SIG-M5 treated with dmso at 0.1 percent for 504 hours (cell line): Measurements from ENCODE around the gene AGXT.

Source experiments
- DNase-seq: peaks from one replicate; lab custom pipeline; 2025; ENCODE audit not compliant: unreplicated experiment; lab: John Stamatoyannopoulos, UW

The AGXT gene

DNA sequence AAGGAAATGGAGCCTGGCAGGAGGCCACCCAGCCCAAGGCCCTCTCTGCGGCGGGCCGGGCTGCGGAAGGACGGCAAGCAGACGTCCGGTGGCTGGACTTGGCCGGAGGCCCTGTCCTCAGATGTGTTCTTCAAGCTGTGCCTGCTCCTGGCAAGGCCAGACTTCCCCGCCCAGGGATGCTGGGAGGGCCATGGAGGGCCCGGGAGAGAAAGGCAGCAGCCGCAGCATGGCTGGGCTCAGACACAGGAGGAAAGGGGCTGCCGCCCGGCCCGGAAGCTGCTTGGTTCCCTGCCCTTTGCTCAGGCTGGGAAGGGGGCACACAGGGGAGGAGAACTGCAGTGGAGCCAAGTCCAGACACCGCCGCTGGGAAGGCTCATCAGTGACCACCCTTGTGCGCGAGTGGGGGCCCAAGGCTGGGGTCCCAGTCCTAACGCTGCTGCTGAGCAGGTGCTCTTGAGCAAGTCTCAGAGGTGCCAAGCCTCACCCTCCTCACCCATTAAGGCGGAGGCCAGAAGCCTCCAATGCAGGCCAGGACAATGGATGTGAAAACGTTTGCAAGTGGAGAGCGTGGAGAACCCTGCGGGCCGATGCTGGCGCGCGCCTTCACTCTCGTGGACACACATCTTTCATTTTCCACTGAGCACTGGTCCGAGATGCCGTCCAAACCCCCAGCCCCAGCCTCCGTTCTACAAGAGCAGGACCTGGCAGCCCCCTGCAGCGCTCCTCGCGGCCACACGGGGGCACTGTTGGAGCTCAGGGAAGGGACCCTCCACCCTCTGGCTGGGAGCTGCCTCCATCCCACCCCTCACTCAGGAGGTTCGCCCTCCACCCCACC lies 45.4 kb downstream of the AGXT start:
- peak; percentile 10 for DNase-seq

DNA sequence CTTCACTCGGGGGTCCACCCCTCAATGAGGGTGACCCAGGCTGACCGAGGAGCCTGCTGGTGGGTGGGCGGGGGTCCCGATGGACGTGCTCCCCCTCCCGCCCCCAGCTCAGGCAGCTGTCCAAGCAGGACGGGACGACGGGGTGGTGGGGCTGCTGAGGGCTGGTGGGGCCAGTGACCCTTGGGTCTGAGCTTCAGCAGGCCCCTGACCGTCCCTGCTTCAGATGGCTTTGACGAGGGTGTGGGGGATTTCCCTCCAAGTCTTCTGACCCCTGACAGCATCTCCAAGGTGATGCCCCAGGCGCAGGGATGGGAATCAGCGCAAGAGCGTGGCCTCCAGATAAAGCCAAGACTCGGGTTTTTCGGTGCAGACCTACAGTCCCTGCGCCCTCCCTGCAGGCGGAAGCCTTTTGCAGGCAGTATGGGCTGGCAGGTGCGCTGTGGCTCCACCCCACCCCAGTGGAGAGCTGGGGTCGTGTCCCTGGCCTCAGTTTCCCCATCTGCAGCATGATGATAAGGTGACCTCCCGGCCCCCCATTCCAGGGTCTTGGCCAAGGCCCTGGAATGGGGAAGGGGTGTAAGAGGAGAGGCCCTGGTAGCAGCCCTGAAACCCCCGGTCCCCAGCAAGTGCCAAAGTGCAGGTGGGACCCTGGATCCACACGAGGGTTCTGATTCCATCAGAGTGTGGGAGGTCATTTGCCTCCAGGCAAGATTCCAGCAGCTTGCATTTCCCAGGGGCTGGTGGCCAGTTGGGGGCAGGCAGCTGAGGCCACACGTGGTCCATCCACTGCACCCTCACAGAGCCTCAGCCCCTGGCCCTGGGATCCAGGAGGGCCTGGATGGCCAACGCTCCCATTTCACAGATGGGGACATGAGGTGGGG lies 46.3 kb downstream of the AGXT start:
- DNase-seq, result no peak

DNA sequence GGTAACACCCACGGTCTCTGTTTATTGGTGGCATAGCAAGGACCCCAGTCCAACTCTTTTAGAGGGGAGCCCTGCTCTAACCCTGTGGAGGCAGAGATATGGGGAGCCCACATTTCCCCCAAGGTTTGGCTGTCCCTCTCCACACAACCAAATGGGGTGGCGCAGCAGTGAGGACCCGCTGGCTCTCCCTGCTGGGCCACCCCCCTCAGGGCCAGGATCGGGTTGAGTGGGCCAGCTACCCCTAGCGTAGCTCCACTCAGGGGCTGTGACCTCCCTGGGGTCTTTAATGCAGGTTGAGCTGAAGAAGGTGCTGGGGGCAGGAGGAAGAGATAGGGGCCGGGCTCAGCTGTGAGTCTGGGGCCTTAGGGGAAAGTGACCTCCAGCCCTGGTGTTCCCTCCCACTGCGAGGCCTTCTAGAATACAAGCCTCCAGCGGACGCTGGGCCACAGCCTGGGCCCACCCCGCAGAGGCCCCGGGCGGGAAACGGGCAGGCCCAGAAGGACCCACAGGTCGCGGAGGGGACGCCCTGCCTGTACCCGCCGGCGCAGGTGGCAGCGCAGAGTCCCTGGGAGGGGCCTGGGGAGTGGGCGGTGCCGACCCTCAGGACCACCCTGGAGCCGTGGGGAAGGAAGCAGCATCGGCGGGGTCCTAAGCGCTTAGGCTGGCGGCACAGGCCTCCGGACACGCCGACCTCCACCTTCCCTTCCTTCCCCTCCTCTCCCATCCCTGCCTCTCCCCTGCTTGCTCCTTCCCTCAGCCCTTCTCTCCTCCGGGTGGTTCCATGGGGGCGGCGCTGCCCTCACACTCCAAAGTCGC lies 47.1 kb downstream of the AGXT start:
- no peak for DNase-seq

DNA sequence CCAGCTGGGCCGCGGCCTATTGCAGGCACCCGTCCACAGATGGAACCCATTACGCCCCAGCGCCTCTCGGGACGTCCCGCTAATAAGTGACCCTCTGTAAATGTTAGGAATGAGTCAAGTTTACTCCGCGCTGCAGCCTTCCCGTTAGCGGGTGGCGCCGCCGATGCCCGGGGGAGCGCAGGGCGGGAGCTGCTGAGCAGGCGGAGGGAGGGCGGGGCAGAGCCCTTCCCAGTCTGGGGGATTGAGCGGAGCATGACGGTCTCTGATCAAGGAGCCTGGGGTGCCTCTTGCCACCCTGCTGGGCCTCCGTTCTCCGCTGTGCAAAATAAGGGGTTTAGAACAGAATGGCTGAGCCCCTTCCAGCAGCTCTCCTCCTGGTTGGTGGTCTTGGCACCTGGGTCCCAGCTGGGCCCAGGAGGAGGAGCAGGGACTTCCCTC lies 48.0 kb downstream of the AGXT start:
- no peak for DNase-seq

DNA sequence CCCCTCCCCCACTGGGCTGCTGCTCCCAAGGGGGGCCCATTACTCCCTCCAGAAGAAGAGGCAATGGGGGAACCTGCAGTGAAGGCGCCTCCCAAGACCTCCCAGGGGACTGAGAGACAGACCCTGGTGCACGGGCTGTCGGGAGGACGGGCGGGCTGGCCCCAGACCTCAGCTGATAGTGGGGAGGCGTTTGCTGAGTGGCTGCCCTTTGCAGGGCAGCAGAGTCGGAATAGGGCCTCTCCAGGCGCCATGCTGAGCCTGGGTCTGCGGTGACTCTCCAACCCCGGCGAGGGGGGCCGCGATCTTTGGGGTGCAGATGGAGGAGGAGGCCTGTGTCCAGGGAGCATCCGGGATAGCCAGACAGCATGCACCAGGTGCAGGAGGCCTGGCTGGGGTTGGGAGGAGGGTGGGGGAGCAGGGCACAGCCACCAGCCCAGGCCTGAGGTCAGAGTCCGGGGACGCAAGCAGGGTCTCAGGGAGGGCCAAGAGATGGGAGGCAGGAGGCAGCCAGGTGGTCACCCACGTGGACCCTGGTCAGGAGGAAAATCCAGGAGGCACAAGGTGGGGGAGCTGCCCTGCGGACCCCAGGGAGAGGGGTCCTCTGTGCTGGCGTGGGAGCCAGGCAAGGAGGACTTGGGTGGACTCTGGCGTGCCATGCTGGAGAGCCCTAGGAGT lies 48.5 kb downstream of the AGXT start:
- DNase-seq, result no peak

DNA sequence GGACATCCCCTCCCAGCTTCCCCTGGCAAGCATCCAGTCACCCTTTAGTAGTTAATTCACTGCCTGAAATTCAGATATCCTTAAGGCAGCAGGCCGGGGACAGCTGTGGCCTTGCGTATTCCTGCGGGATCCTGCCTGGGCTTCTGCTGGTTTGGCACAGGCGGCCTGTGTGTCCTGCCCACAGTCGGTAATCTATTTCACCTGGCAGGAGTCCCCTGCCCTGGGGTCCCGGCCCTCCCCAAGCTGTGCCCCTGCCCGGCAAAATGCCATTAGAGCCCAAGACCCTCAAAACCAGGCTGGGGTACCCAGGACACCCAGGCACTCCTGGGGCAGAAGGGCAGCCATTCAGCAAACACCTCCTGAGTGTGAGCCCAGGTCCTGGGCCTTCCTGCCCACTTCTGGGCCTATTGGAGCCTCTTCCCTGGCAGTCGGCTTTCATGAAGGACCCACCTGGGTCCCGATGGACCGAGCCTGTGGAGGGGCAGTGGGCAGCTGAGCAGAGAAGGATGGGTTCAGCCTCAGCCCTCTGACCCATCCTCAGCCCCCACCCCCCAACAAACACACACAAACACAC lies 49.1 kb downstream of the AGXT start:
- DNase-seq, result no peak

DNA sequence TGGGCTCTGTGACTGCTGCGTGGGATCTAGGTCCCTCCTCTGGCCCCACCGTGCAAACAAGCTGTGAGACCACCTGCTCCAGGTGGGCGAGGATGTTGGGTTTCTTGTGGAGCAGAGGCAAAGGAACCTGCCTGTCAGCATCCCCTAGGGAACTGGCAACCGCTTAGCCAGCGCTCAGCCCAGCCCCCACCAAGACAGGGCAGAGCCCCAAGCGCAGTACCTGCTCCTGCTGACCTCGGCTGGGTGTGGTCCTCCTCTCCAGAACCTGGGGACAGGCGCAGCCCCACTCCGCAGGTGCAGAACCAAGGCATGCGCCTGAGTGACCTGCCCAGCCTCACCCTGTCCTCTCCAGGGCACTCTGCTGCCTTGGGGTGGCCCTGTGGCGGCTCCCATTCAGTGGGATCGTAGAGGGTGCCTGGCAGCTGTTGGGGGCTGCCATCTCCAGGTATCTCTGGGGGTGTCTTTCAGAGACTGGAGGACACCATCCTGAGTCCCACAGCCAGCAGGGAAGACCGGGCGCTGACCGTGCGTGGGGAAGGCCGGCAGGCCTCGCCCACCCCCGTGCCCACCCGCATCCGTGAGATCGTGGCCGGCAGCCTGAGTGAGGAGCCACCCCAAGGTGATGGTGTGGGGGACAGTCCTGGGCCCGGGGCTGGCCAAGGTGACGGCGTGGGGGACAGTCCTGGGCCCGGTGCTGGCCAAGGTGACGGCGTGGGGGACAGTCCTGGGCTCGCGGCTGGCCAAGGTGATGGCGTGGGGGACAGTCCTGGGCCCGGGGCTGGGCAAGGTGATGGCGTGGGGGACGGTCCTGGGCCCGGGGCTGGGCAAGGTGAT lies 49.9 kb downstream of the AGXT start:
- no peak for DNase-seq

DNA sequence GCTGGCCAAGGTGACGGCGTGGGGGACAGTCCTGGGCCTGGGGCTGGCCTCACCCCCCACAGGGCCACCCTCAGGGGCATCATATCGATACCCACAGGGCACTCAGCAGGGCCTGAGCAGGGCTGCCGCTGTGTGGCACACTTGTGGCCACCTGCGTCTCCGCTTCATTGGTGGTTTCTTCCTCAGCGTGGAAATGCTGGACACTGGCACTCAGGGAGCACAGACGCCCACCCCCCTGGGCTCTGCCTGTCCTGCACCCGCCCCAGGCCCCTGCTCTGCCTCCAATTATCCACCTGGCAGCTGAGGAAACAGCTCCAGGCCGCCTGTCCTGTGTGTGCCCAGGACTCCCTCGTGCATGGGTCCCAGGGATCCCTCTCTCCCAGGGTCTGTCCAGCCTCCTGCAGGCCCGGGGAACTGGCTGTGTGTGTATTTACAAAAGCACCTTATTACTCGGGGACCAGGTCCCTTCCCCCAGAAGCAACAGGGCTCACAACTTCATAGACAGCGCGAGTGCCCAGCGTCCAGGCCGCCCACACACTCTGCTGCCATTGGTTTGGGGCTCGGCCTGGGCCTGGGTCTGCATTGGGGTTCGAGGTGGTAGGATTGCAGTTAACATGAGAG lies 50.6 kb downstream of the AGXT start:
- DNase-seq, result no peak

DNA sequence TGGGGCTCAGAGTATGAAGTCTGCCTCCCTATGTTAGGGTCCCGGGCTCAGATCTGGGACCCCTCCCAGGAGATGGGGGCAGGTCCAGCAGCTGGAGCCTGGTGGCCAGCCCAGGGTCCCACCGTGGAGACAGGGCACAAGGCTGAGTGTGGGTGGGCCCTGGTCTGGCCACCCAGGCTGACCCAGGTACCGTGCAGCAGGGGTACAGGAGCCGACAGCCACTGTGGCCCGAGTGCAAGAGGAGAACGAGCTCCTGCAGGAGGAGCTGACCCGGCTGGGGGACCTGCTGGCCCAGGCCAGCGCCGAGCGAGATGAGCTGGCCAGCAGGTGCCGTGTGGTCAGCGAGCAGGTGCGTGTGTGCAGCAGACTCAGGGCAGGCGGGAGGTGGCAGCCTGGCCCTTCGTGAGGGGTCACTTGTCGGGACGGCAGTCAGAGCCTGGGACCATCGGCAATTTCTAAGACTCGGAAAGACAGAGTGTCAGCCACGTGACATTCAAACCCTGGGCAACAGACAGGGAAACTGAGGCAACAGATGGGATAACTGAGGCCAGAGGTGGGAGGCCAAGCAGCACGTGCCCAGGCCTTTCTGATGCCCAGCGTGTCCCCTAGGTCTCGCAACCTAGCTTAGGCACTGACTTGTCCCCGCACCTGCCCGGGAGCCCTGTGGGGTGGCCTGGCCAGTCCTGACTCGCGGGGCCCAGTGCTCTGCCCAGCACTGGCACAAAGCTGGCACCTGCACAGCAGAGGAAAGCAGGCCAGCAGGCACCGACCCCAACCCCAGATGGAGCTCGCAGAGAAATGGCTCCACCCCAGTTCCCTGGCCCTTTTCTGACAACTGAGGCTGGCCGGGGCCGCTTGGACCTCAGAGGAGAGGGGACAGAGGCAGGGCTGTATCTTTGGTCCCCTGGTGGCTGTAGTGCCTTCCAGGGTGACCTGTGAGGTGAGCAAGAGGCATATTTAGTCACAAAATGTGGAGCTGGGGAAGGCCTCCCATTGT lies 51.5 kb downstream of the AGXT start:
- DNase-seq, result no peak

DNA sequence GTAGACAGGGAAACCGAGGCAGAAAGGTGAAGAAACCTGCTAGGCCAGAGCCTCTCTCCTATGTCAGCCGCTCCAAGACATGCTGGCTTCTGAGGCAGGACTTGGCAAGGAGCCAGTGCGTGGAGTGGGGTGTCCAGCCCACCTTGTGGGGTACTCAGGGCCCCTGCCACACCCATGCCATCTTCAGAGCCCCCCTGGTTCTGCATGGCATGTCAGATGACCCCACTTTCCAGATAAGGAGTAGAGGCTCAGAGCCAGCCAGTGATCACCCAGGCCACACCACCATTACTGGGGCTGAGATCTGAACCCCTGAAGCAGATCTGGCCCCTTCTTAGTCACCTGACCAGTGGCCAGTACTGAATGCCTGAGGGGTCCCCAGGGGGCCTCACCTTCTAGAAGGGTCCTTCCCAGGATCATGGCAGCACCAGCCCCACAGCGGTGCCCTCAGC lies 52.2 kb downstream of the AGXT start:
- DNase-seq, result no peak

DNA sequence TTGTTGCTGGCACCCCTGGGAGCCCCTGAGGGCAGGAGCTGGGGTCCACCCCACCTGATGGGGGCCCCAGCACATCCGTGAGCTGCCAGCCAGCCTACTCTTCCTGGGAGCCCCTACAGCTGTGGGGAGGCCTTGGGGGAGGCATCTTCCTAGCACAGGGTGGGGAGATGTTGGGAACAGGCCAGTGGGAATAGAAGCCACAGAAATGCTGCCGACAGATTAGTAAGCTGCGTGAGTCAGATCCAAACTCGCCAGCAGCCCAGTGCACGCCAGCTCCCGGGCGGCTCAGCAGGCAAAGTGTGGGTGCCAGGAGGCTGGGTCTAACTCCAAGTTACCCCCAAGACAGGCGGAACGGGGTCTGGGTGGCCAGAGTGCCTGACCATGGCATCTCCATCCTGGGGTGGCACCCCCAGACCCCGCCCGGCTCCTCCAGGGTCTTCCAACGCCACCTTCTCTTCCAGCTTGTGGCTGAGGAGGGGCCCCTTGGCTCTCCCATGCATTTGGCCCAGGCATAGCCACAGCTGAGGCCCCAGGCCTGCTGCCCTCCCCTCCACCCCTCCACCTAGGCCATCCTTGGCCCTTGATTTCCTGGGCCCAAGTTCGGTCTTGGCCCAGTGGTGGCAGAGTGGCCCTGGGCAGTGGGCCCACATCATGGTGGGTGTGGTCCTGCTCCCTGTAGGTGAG lies 52.8 kb downstream of the AGXT start:
- DNase-seq, result no peak

DNA sequence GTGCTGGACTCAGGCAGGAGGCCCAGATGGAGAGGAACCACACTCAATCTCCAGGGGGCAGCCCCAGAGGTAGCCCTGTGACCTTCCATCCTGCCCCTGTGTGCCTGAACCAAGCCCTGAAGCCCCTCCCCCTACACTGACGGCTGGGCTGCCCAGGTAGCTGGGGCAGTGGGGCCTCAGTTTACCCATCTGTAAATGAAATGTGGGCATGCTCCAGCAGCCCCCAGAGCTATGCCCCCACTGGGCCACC lies 53.3 kb downstream of the AGXT start:
- DNase-seq, result no peak

DNA sequence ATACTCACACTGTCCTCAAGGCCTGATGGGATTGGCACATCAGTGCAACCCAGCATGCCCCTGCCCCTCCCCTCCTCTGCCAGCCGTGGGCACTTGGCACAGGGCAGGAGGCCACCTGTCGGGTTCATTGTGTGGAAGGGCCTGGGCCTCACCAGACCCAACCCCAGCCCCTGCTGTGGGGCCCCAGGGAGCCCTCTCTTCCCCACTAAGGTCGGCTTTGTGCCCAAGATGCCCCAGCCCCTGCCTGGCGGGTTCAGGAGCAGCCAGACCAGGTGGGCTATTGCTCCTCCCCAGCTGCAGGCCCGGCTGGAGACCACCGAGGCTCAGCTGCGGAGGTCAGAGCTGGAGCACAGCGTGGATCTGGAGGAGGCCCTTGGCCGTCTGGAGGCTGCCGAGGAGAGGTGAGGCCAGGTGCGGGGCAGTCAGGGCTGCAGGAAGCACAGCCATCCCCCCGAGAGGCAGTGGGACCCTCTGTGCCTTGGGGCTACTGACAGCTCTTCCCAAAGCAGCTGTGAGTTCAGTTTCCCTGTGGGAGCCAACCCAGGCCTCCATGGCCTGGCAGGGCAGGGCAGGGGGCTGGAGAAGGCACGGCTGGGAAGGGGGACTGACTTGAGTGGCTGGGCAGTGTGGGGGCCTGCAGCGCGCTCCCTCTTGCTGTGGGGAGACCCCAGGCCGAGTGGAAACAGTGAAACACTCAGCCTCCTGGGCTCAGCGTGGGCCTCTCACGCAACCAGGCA lies 53.8 kb downstream of the AGXT start:
- no peak for DNase-seq

DNA sequence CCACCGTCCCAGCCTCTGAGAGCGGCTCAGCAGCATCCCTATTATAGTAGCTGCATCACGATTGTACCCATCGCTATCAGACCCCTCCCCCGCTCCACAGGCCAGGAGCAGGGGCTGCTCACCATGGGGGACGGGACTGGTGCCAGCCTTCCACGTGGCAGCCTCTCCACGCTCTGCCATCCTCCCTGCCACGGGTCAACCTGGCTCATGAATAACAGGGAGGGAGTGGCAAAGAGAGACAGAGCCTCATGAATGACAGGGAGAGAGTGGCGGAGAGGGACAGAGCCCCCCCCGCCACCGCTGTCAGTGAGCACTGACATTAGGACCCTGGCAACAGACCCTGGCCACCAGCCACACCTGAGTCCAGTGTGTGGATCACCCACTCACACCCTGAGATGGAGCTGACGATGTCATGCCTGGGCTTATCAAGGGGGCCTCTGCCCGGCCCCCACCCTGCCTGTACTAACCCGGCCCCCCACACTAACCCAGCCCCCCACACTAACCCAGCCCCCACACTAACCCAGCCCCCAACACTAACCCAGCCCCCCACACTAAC lies 54.4 kb downstream of the AGXT start:
- DNase-seq, result no peak

DNA sequence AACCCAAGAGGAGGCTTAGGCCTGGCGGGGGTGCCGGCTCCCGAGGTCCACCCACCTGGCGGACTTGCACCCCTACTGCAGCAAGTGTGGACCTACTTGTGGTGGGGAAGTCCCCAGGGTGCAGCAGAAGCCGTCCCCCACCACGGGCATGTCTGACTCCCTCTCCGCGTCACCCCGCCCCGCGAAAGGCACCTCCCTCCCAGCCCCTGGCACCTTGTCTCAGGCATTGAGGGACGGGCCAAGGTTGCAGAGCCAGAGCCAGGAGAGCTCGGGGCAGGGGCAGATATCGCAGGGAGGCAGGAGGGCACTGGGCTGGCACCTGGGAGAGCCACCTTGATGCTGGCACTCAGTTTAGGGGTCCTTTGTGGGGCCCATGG lies 56.6 kb downstream of the AGXT start:
- DNase-seq, result no peak
